Smooth muscle cell (in vitro differentiated cells): ENCODE measurements around the gene KIF2B. TPM values are rescaled to one million over a fixed set of nuclear protein-coding genes. Genes with fewer than 3 reads are reported as not detected.

Experiments used
- DNase-seq: peaks from one replicate; lab custom pipeline; 2025; ENCODE audit not compliant: unreplicated experiment; lab: John Stamatoyannopoulos, UW
- H2AFZ ChIP-seq: fragments of 200-600 bp; sonication (generic); 2 replicates; pipeline ENCODE4 v1.6.0; 2016; ENCODE audit warnings: antibody characterized with exemption, low read depth, mild to moderate bottlenecking
- H3F3A ChIP-seq: fragments of 200-600 bp; sonication (generic); 2 replicates; pipeline ENCODE4 v1.6.0; 2017; ENCODE audit warnings: antibody characterized with exemption, low read depth
- H3K27ac ChIP-seq: fragments of 200-600 bp; sonication (generic); 2 replicates; pipeline ENCODE4 v1.5.1; 2016; ENCODE audit warnings: low read depth, mild to moderate bottlenecking
- H3K27me3 ChIP-seq: fragments of 200-600 bp; sonication (generic); 2 replicates; pipeline ENCODE4 v1.6.1; 2016; ENCODE audit warnings: low read depth, mild to moderate bottlenecking
- H3K36me3 ChIP-seq: fragments of 200-600 bp; sonication (generic); 2 replicates; pipeline ENCODE4 v1.5.1; 2016; ENCODE audit warnings: low read depth
- H3K4me1 ChIP-seq: fragments of 200-600 bp; sonication (generic); 2 replicates; pipeline ENCODE4 v1.5.1; 2016; ENCODE audit warnings: low read depth
- H3K4me2 ChIP-seq: fragments of 200-600 bp; sonication (generic); 2 replicates; pipeline ENCODE4 v1.6.0; 2016; ENCODE audit warnings: mild to moderate bottlenecking
- H3K4me3 ChIP-seq: fragments of 200-600 bp; sonication (generic); 2 replicates; pipeline ENCODE4 v1.5.1; 2016; ENCODE audit warnings: mild to moderate bottlenecking
- H3K79me2 ChIP-seq: fragments of 200-600 bp; sonication (generic); 2 replicates; pipeline ENCODE4 v1.6.0; 2016; ENCODE audit warnings: low read depth, mild to moderate bottlenecking
- H3K9ac ChIP-seq: fragments of 200-600 bp; sonication (generic); 2 replicates; pipeline ENCODE4 v1.6.0; 2016; ENCODE audit warnings: low read depth
- H3K9me3 ChIP-seq: fragments of 200-600 bp; sonication (generic); replicated peaks from 2 replicates; pipeline ENCODE4 v1.5.1; 2016; ENCODE audit warnings: low read depth
- H4K20me1 ChIP-seq: fragments of 200-600 bp; sonication (generic); 2 replicates; pipeline ENCODE4 v1.6.0; 2016; ENCODE audit warnings: low read depth
- WGBS: methylation state at CpG from one replicate; pipeline ENCODE4 v1.1.7; 2016; ENCODE audit warnings: low lambda C conversion rate; 5-methylcytosine and 5-hydroxymethylcytosine counted together
- polyA plus RNA-seq: library from polyadenylated mRNA; unstranded; fragments of >200 nt; fragmentation: Nextera tagmentation; extraction: Ambion mirVana; gene quantifications from 2 replicates; pipeline ENCODE4 v1.2.1, GENCODE V29; 2016
- total RNA-seq: library from RNA; depleted of rRNA; stranded (reverse); fragments of >200 nt; gene quantifications from 2 replicates; pipeline ENCODE4 v1.2.3, GENCODE V29; 2014
- TF ChIP-seq, protein P1 (sequence below): fragments of 200-600 bp; sonication (generic); IDR thresholded peaks from 2 replicates; pipeline ENCODE4 v1.5.1; 2017; ENCODE audit warnings: borderline replicate concordance, mild to moderate bottlenecking, antibody characterized with exemption; ENCODE audit not compliant: insufficient read depth, poor library complexity, severe bottlenecking

Gene KIF2B
- total and polyA plus RNA-seq, 2 experiments from 2014 or later: not detected

DNA sequence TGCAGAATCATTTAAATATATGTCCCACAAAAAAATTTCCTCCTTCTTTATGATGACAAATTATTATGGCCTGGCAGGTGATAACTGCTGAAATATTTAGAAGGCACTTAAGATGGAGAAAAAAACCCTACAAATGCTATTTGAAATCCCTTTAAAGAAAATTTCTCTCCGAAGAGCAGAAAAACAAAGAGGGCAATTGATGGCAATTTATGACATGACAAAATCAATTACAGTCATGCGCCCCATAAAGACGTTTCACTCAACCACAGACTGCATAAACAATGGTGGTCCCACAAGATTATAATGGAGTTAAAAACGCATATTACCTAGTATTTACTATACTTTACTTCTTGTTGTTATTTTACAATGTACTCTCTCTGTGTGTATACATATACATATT lies 25.2 kb upstream of the KIF2B start:
- H3K36me3 ChIP-seq: no peaks in the 10 kb centered on the region
- no peak overlapping the region for H2AFZ ChIP-seq
- no peaks in the 10 kb centered on the region for H3K9me3 ChIP-seq
- H4K20me1 ChIP-seq: no peaks in the 10 kb centered on the region
- DNase-seq: no peak
- no peak overlapping the region for H3K9ac ChIP-seq
- no peaks in the 10 kb centered on the region for H3F3A ChIP-seq
- no peak overlapping the region for H3K4me2 ChIP-seq
- no peaks in the 10 kb centered on the region for H3K4me1 ChIP-seq
- TF ChIP-seq, protein P1, sequence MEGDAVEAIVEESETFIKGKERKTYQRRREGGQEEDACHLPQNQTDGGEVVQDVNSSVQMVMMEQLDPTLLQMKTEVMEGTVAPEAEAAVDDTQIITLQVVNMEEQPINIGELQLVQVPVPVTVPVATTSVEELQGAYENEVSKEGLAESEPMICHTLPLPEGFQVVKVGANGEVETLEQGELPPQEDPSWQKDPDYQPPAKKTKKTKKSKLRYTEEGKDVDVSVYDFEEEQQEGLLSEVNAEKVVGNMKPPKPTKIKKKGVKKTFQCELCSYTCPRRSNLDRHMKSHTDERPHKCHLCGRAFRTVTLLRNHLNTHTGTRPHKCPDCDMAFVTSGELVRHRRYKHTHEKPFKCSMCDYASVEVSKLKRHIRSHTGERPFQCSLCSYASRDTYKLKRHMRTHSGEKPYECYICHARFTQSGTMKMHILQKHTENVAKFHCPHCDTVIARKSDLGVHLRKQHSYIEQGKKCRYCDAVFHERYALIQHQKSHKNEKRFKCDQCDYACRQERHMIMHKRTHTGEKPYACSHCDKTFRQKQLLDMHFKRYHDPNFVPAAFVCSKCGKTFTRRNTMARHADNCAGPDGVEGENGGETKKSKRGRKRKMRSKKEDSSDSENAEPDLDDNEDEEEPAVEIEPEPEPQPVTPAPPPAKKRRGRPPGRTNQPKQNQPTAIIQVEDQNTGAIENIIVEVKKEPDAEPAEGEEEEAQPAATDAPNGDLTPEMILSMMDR: no peak
- no peak overlapping the region for H3K27ac ChIP-seq
- no peaks in the 10 kb centered on the region for H3K27me3 ChIP-seq
- H3K4me3 ChIP-seq: no peak overlapping the region
- no peaks in the 10 kb centered on the region for H3K79me2 ChIP-seq
- WGBS: 66% methylated on average over 4 of the region's 4 CpGs

DNA sequence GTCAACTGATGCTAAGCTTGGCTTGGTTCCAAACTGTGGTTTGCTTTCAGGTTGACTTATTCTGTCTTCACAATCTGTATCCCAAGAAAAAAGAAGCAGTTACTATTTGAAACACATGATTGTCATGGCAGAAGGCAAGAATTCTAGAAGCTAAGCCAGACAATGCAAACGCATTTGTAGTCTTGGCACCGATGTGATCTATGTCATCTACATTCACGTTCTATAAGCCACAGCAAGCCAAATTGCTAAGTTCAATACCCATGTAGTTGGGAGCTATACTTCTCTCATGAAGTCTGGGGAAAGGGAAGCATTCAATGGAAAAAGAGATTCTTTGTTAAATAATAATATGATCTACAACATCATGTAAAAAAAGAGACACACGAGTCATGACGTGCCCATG lies 18.3 kb upstream of the KIF2B start:
- DNase-seq: no peak
- Histone ChIP-seq H3F3A (no peaks in the 10 kb centered on the region), H3K4me1 (no peaks in the 10 kb centered on the region), H3K36me3 (no peaks in the 10 kb centered on the region), H3K27ac (no peak overlapping the region), H4K20me1 (no peaks in the 10 kb centered on the region), H3K9me3 (no peaks in the 10 kb centered on the region), H3K79me2 (no peaks in the 10 kb centered on the region), H3K9ac (no peak overlapping the region), H3K4me2 (no peak overlapping the region), H3K27me3 (no peaks in the 10 kb centered on the region), H2AFZ (no peak overlapping the region), H3K4me3 (no peak overlapping the region)
- TF ChIP-seq, protein P1: no peak
- 89% methylated on average over 5 of the region's 5 CpGs for whole genome bisulfite sequencing

DNA sequence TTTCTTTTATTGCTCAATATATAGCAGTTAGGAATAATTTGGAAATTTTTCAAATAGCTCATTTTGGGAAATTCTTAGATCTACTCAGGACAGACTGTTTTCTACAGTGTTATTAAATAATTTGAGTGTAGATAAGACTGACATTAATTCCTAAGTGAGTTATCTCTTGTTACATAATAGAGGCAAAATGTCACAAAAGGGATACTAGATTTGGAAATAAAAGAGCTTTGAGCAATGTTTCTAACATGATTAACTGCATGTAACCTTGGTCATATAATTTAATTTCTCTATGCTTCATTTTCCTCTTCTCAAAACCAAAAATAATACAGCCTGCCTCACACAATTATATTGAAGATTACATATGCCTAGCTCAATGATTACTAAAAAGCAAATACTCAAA lies 16.3 kb upstream of the KIF2B start:
- no peaks in the 10 kb centered on the region for H3K79me2 ChIP-seq
- H4K20me1 ChIP-seq: no peaks in the 10 kb centered on the region
- H3F3A ChIP-seq: no peaks in the 10 kb centered on the region
- TF ChIP-seq, protein P1: no peak
- no peaks in the 10 kb centered on the region for H3K36me3 ChIP-seq
- no peak overlapping the region for H3K4me2 ChIP-seq
- H3K9me3 ChIP-seq: no peaks in the 10 kb centered on the region
- no peak overlapping the region for H3K27ac ChIP-seq
- no peak overlapping the region for H2AFZ ChIP-seq
- no peaks in the 10 kb centered on the region for H3K4me1 ChIP-seq
- no peak overlapping the region for H3K4me3 ChIP-seq
- no peak for DNase-seq
- H3K9ac ChIP-seq: no peak overlapping the region
- no peaks in the 10 kb centered on the region for H3K27me3 ChIP-seq

DNA sequence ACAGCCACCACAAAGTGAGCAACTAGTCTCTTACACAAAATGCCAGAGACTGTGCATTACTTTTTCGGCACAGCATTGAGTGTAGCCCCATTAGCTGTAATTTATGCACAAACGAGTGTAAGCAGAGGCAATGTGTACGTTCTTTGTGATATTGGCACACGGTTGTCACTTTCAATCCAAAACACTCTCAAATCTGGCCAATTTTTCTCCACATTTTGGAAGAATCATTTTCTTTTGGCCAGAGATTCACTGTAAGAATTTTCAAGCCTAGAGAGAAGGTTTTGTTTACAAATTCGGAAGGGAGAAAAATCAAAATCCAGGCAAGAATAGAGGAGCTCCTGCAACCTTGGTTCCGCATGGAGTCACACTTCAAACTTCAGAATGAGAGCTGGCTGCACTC lies 15.4 kb upstream of the KIF2B start:
- Histone ChIP-seq H2AFZ (no peak overlapping the region), H3K27ac (no peak overlapping the region), H3K79me2 (no peaks in the 10 kb centered on the region), H3K4me1 (no peaks in the 10 kb centered on the region), H3K9me3 (no peaks in the 10 kb centered on the region), H3K36me3 (no peaks in the 10 kb centered on the region), H3F3A (no peaks in the 10 kb centered on the region), H3K4me2 (no peak overlapping the region), H3K4me3 (no peak overlapping the region), H4K20me1 (no peaks in the 10 kb centered on the region), H3K9ac (no peak overlapping the region), H3K27me3 (no peaks in the 10 kb centered on the region)
- no peak for DNase-seq
- TF ChIP-seq, protein P1: no peak
- WGBS: 88% methylated on average over 6 of the region's 6 CpGs
